Left ventricle myocardium inferior (tissue), 1 donor: Measurements from ENCODE around the gene LAMC1. TPM values are rescaled to one million over a fixed set of nuclear protein-coding genes. Genes with fewer than 3 reads are reported as not detected.
A peak's percentile ranks its signal among the peaks of the same experiment; 100 is the strongest.

ENCODE experiments used
- DNase-seq: peaks from one replicate; pipeline ENCODE4 v3.0.0-alpha.2; 2020
- H3K27ac ChIP-seq: fragments of 200-600 bp; replicated peaks from 2 replicates; pipeline ENCODE4 v1.8.0; 2021
- H3K27me3 ChIP-seq: fragments of 200-600 bp; 2 replicates; pipeline ENCODE4 v1.8.0; 2021; ENCODE audit warnings: low read depth
- H3K36me3 ChIP-seq: fragments of 200-600 bp; 2 replicates; pipeline ENCODE4 v1.8.0; 2021
- H3K4me1 ChIP-seq: fragments of 200-600 bp; 2 replicates; pipeline ENCODE4 v1.8.0; 2021
- H3K4me3 ChIP-seq: fragments of 200-600 bp; 2 replicates; pipeline ENCODE4 v1.8.0; 2021; ENCODE audit warnings: mild to moderate bottlenecking, moderate library complexity
- H3K9me3 ChIP-seq: fragments of 200-600 bp; replicated peaks from 2 replicates; pipeline ENCODE4 v1.8.0; 2021
- CTCF ChIP-seq: fragments of 200-600 bp; IDR thresholded peaks from 2 replicates; pipeline ENCODE4 v1.8.0; 2021; ENCODE audit warnings: antibody characterized with exemption, mild to moderate bottlenecking, borderline replicate concordance
- intact Hi-C: fragments of 100-400 bp; cut with micrococcal nuclease; formaldehyde crosslinking; loops from one replicate; pipeline ENCODE4 v1.11.0; 2022
- total RNA-seq: library from RNA; stranded (reverse); fragmentation: NEBNext Ultra II Directional; extraction: Animal tissue kit (Norgen Biotek cat#: 25700); gene quantifications from one replicate; pipeline ENCODE4 v1.2.1, GENCODE V29; 2021
- donor health status: DM: no; HTN: yes; CAD: no; lungs with severe emphysema.

The LAMC1 gene
- total RNA-seq, 1 donor from 2014 or later: 84.1 TPM

GRCh38 chr1:183024317-183025009 lies 1.2 kb downstream of the LAMC1 start:
- H3K4me3 ChIP-seq: peak overlapping the region; percentile 73
- peaks cover 82% of the 10 kb centered on the region for H3K4me1 ChIP-seq
- no peak for TF ChIP-seq CTCF
- no peak for DNase-seq
- no peaks in the 10 kb centered on the region for H3K9me3 ChIP-seq
- H3K27ac ChIP-seq: peak overlapping the region; percentile 98
- no peaks in the 10 kb centered on the region for H3K27me3 ChIP-seq
- intact Hi-C loops: loop anchor here (5.0 kb wide), 1 partner anchor 62 kb away; no protein-coding TSS in a partner anchor
- no peaks in the 10 kb centered on the region for H3K36me3 ChIP-seq

GRCh38 chr1:183025010-183025337 lies 1.8 kb downstream of the LAMC1 start:
- Histone ChIP-seq H3K36me3 (no peaks in the 10 kb centered on the region), H3K27ac (peak overlapping the region; percentile 98), H3K4me3 (peak overlapping the region; percentile 73), H3K9me3 (no peaks in the 10 kb centered on the region), H3K27me3 (no peaks in the 10 kb centered on the region), H3K4me1 (peaks cover 82% of the 10 kb centered on the region)
- intact Hi-C loops: no loop called here
- TF ChIP-seq CTCF: no peak
- DNase-seq: no peak

- Histone ChIP-seq H3K27ac (peak overlapping the region; percentile 98), H3K4me1 (peaks cover 91% of the 10 kb centered on the region), H3K36me3 (no peaks in the 10 kb centered on the region), H3K4me3 (peak overlapping the region; percentile 73), H3K9me3 (no peaks in the 10 kb centered on the region), H3K27me3 (no peaks in the 10 kb centered on the region)
- no peak for TF ChIP-seq CTCF
- DNase-seq: no peak
- intact Hi-C loops: no loop called here
Observed at GRCh38 chr1:183025782-183026774, 2.9 kb downstream of the LAMC1 start.

GRCh38 chr1:183027031-183027430 lies 3.8 kb downstream of the LAMC1 start:
- Histone ChIP-seq H3K27me3 (no peaks in the 10 kb centered on the region), H3K36me3 (no peaks in the 10 kb centered on the region), H3K4me1 (peaks cover 92% of the 10 kb centered on the region), H3K9me3 (no peaks in the 10 kb centered on the region), H3K4me3 (peak overlapping the region; percentile 73), H3K27ac (peak overlapping the region; percentile 98)
- DNase-seq: no peak
- no peak for TF ChIP-seq CTCF
- intact Hi-C loops: no loop called here

- Histone ChIP-seq H3K9me3 (no peaks in the 10 kb centered on the region), H3K4me1 (peaks cover 93% of the 10 kb centered on the region), H3K27ac (peak overlapping the region; percentile 98), H3K4me3 (peak overlapping the region; percentile 73), H3K27me3 (no peaks in the 10 kb centered on the region), H3K36me3 (no peaks in the 10 kb centered on the region)
- intact Hi-C loops: no loop called here
- TF ChIP-seq CTCF: no peak
- DNase-seq: no peak
Observed at GRCh38 chr1:183027791-183028190, 4.6 kb downstream of the LAMC1 start.
